Panc1 (cell line): ENCODE results near the gene NFATC3. TPM values are rescaled to one million over a fixed set of nuclear protein-coding genes. Genes with fewer than 3 reads are reported as not detected.

Experiments used
- ATAC-seq: fragments of 200-7000 bp; cut with Tn5 transposase; 2 replicates; pipeline ENCODE4 v1.9.1; 2020; ENCODE audit warnings: mild to moderate bottlenecking, moderate library complexity
- BruUV-seq: library from RNA; stranded (reverse); fragments of 400-500 nt; replicated peaks from 2 replicates; lab custom pipeline; 2021; lab: Mats Ljungman, UMichigan
- CTCF ChIA-PET: fragments of 300-600 bp; sonication (Branson Sonifier 250); formaldehyde crosslinking; loops from one replicate; lab custom pipeline; 2022; ENCODE audit warnings: antibody characterized with exemption; lab: Charles Lee
- POLR2A ChIA-PET: fragments of 300-600 bp; sonication (Branson Sonifier 250); formaldehyde crosslinking; loops from one replicate; lab custom pipeline; 2022; ENCODE audit warnings: antibody characterized with exemption; lab: Charles Lee
- DNase-seq: peaks from one replicate; pipeline ENCODE4 v3.0.0-alpha.2; 2010; ENCODE audit warnings: low read depth, low spot score
- H3K27ac ChIP-seq: 2 replicates; pipeline ENCODE4 v1.5.1; 2011; ENCODE audit warnings: mild to moderate bottlenecking, low read length, inconsistent platforms
- H3K27me3 ChIP-seq: fragments of 200-500 bp; sonication (Bioruptor generic); 2 replicates; pipeline ENCODE4 v1.6.0; 2014; ENCODE audit warnings: low read length, inconsistent platforms; ENCODE audit not compliant: control insufficient read depth, insufficient read depth
- H3K36me3 ChIP-seq: fragments of 200-500 bp; sonication (Bioruptor generic); 2 replicates; pipeline ENCODE4 v1.5.1; 2014; ENCODE audit warnings: inconsistent platforms, mild to moderate bottlenecking, low read length, moderate library complexity; ENCODE audit not compliant: control insufficient read depth, insufficient read depth
- H3K4me1 ChIP-seq: 2 replicates; pipeline ENCODE4 v1.5.1; 2011; ENCODE audit warnings: inconsistent platforms, mild to moderate bottlenecking, low read length, moderate library complexity; ENCODE audit not compliant: control insufficient read depth, insufficient read depth
- H3K4me3 ChIP-seq, 2 experiments: 2 replicates each; pipeline ENCODE4 v1.5.1; 2011 to 2012; ENCODE audit warnings: low read depth in 2 of 2, low read length in 2 of 2, mild to moderate bottlenecking in 2 of 2, inconsistent platforms in 1 of 2, moderate library complexity in 1 of 2
- H3K9me3 ChIP-seq: fragments of 200-500 bp; sonication (Bioruptor generic); 2 replicates; pipeline ENCODE4 v1.5.1; 2014; ENCODE audit warnings: low read depth, mild to moderate bottlenecking, inconsistent platforms, low read length, moderate library complexity; ENCODE audit not compliant: control insufficient read depth, insufficient read depth
- CTCF ChIP-seq: fragments of 450-650 bp; IDR thresholded peaks from 2 replicates; pipeline ENCODE4 v1.5.1; 2017; ENCODE audit warnings: mild to moderate bottlenecking
- POLR2AphosphoS5 ChIP-seq: IDR thresholded peaks from 2 replicates; pipeline ENCODE4 v1.6.1; 2012; ENCODE audit warnings: mild to moderate bottlenecking, low read depth, low read length, moderate library complexity
- REST ChIP-seq, 2 experiments: IDR thresholded peaks; 2 replicates each; pipeline ENCODE4 v1.6.1; 2011 to 2012; ENCODE audit warnings: low read depth in 2 of 2, control low read depth in 1 of 2, low read length in 1 of 2, mild to moderate bottlenecking in 1 of 2, moderate library complexity in 1 of 2; ENCODE audit not compliant: insufficient read depth in 1 of 2
- SIN3A ChIP-seq: IDR thresholded peaks from 2 replicates; pipeline ENCODE4 v1.6.1; 2012; ENCODE audit warnings: low read depth, mild to moderate bottlenecking, low read length, moderate library complexity, borderline replicate concordance; ENCODE audit not compliant: insufficient read depth
- TCF7L2 ChIP-seq: IDR thresholded peaks from 2 replicates; pipeline ENCODE4 v1.6.1; 2011; ENCODE audit warnings: mild to moderate bottlenecking, low read depth, low read length, inconsistent platforms
- in situ Hi-C: cut with HindIII; loops from 2 replicates; pipeline ENCODE4 v1.10.0; 2016; ENCODE audit warnings: low sequenced_read_pairs, low pct_unique_long_range_greater_than_20kb
- intact Hi-C: fragments of 100-400 bp; cut with micrococcal nuclease; formaldehyde crosslinking; loops from one replicate; pipeline ENCODE4 v1.10.0; 2022; ENCODE audit not compliant: unreplicated experiment
- total RNA-seq: library from RNA; stranded (reverse); gene quantifications from one replicate; pipeline ENCODE4 v1.2.1, GENCODE V29; 2021; ENCODE audit not compliant: unreplicated experiment

Gene NFATC3
- total RNA-seq, 1 experiment from 2014 or later = 24.8 TPM

- H3K36me3 ChIP-seq = no peaks in the 10 kb centered on the region
- no peak overlapping the region for H3K27ac ChIP-seq
- no peak overlapping the region for H3K4me3 ChIP-seq
- BruUV-seq = no TSS peak
- ChIA-PET CTCF (no interaction called here), POLR2A (no interaction called here)
- peaks cover 11% of the 10 kb centered on the region for H3K4me1 ChIP-seq
- no peaks in the 10 kb centered on the region for H3K9me3 ChIP-seq
- no peak for TF ChIP-seq TCF7L2
- TF ChIP-seq REST (IDR thresholded peaks at IDR 0.05; ENCODE audit: insufficient read depth in 1 of 2, low read depth in 2 of 2, low read length in 1 of 2) = no peak
- TF ChIP-seq SIN3A = no peak
- TF ChIP-seq POLR2AphosphoS5 = no peak
- TF ChIP-seq CTCF = no peak
- no peaks in the 10 kb centered on the region for H3K27me3 ChIP-seq
- in situ Hi-C loops = no loop called here
- no peak for DNase-seq
- intact Hi-C loops = loop anchor here (5.0 kb wide), 1 partner anchor 141 kb away; the partner anchor contains the start of gene NFATC3
- ATAC-seq = no peak
Observed at GRCh38 chr16:68228652-68229051, 143.5 kb downstream of the NFATC3 start.

- ChIA-PET CTCF (no interaction called here), POLR2A (no interaction called here)
- H3K4me3 ChIP-seq = no peak overlapping the region
- no peaks in the 10 kb centered on the region for H3K27me3 ChIP-seq
- H3K36me3 ChIP-seq = no peaks in the 10 kb centered on the region; the same call in 1 of the 2 replicates
- intact Hi-C loops (loop anchor here (5.0 kb wide), 1 partner anchor 142 kb away; the partner anchor contains the start of gene NFATC3), in situ Hi-C loops (no loop called here)
- H3K4me1 ChIP-seq = peaks cover 18% of the 10 kb centered on the region
- no peaks in the 10 kb centered on the region for H3K9me3 ChIP-seq
- DNase-seq (no peak), ATAC-seq (peak; percentile 44; the same call in 1 of the 2 replicates)
- no peak overlapping the region for H3K27ac ChIP-seq
- BruUV-seq = no TSS peak
- TF ChIP-seq CTCF (peak; percentile 87), TCF7L2 (no peak)
Observed at GRCh38 chr16:68229431-68230175, 144.4 kb downstream of the NFATC3 start.
